ENCODE results near the gene COMMD3.

- TF ChIP-seq CTCF (IDR thresholded peaks at IDR 0.05; ENCODE audit: extremely low read depth in 1 of 2, insufficient read depth in 1 of 2, low read depth in 1 of 2, low read length in 2 of 2) (no peak), GATA2 (IDR thresholded peaks at IDR 0.05; ENCODE audit: insufficient read depth, insufficient read length, low read depth, low read length) (no peak), JUN (IDR thresholded peaks at IDR 0.05; ENCODE audit: borderline replicate concordance, insufficient read depth, insufficient read length, low read depth) (no peak), MAX (IDR thresholded peaks at IDR 0.05; ENCODE audit: insufficient read depth, insufficient read length) (no peak)
Observed at GRCh38 chr10:22349755-22350154, 33.6 kb downstream of the COMMD3 start.

Measured in endothelial cell of umbilical vein (primary cell).